Measurements from ENCODE around the gene IL22RA1.

The IL22RA1 gene

GRCh38 chr1:24149866-24150233 is 6.9 kb upstream of the IL22RA1 start:
- DNase-seq (ENCODE audit: low read depth) = peak; percentile 52
- TF ChIP-seq CTCF (IDR thresholded peaks at IDR 0.05; ENCODE audit: low read length, missing control alignments) = no peak
- no peak overlapping the region for H3K4me3 ChIP-seq (replicated peaks; ENCODE audit: low read depth, low read length)

GRCh38 chr1:24147816-24148215 is 4.9 kb upstream of the IL22RA1 start:
- no peak overlapping the region for H3K4me3 ChIP-seq (replicated peaks; ENCODE audit: low read depth, low read length)
- DNase-seq (ENCODE audit: low read depth) = no peak
- TF ChIP-seq CTCF (IDR thresholded peaks at IDR 0.05; ENCODE audit: low read length, missing control alignments) = no peak

- no peak for DNase-seq (ENCODE audit: low read depth)
- TF ChIP-seq CTCF (IDR thresholded peaks at IDR 0.05; ENCODE audit: low read length, missing control alignments) = no peak
- no peak overlapping the region for H3K4me3 ChIP-seq (replicated peaks; ENCODE audit: low read depth, low read length)
Observed at GRCh38 chr1:24147194-24147593, 4.3 kb upstream of the IL22RA1 start.

- TF ChIP-seq CTCF (IDR thresholded peaks at IDR 0.05; ENCODE audit: low read length, missing control alignments) = no peak
- no peak overlapping the region for H3K4me3 ChIP-seq (replicated peaks; ENCODE audit: low read depth, low read length)
- DNase-seq (ENCODE audit: low read depth) = no peak
Observed at GRCh38 chr1:24141311-24141997, 1.5 kb downstream of the IL22RA1 start.

- TF ChIP-seq CTCF (IDR thresholded peaks at IDR 0.05; ENCODE audit: low read length, missing control alignments) = no peak
- no peak for DNase-seq (ENCODE audit: low read depth)
- no peak overlapping the region for H3K4me3 ChIP-seq (replicated peaks; ENCODE audit: low read depth, low read length)
Observed at GRCh38 chr1:24140741-24141181, 2.2 kb downstream of the IL22RA1 start.

GRCh38 chr1:24139841-24140425 is 3.0 kb downstream of the IL22RA1 start:
- no peak for DNase-seq (ENCODE audit: low read depth)
- H3K4me3 ChIP-seq (replicated peaks; ENCODE audit: low read depth, low read length) = no peak overlapping the region
- no peak for TF ChIP-seq CTCF (IDR thresholded peaks at IDR 0.05; ENCODE audit: low read length, missing control alignments)

GRCh38 chr1:24139222-24139489 is 3.8 kb downstream of the IL22RA1 start:
- no peak for DNase-seq (ENCODE audit: low read depth)
- H3K4me3 ChIP-seq (replicated peaks; ENCODE audit: low read depth, low read length) = no peak overlapping the region
- TF ChIP-seq CTCF (IDR thresholded peaks at IDR 0.05; ENCODE audit: low read length, missing control alignments) = no peak

All from fibroblast of pulmonary artery (primary cell).